K562 (cell line): Measurements from ENCODE around the gene ETV2. TPM values are rescaled to one million over a fixed set of nuclear protein-coding genes. Genes with fewer than 3 reads are reported as not detected.

Source experiments
- ARNT ChIP-seq, 2 experiments: fragments of 450-650 bp; IDR thresholded peaks; 2 replicates each; pipeline ENCODE4 v1.6.1; 2016; ENCODE audit warnings: mild to moderate bottlenecking in 1 of 2
- CXXC5 ChIP-seq: fragments of 250-450 bp; sonication (Bioruptor Pico); IDR thresholded peaks from 2 replicates; pipeline ENCODE4 v1.8.0; 2022; ENCODE audit warnings: inconsistent platforms, mild to moderate bottlenecking, moderate library complexity
- EGR1 ChIP-seq: fragments of 450-650 bp; conservative IDR thresholded peaks from 2 replicates; pipeline ENCODE4 v1.6.1; 2017; ENCODE audit warnings: mild to moderate bottlenecking
- EP300 ChIP-seq: IDR thresholded peaks from 2 replicates; pipeline ENCODE4 v1.6.1; 2012; ENCODE audit warnings: low read length, improper control_type of control experiment
- GABPB1 ChIP-seq: sonication (generic); formaldehyde crosslinking; IDR thresholded peaks from 2 replicates; pipeline ENCODE4 v1.8.0; 2022; ENCODE audit warnings: mild to moderate bottlenecking, missing genetic modification reagents
- JUND ChIP-seq, 2 experiments: IDR thresholded peaks; 2 replicates in 1 of 2; 3 replicates in 1 of 2; pipeline ENCODE4 v1.6.1; 2011; ENCODE audit warnings: borderline replicate concordance in 2 of 2, low read depth in 2 of 2, low read length in 2 of 2, improper control_type of control experiment in 1 of 2, missing biosample characterization in 1 of 2, missing genetic modification characterization in 1 of 2, missing genetic modification reagents in 1 of 2
- MYC ChIP-seq, 2 experiments: fragments of 250-450 bp in 1 of 2; sonication (Bioruptor Pico) in 1 of 2; IDR thresholded peaks; 2 replicates each; pipeline versions ENCODE4 v1.5.1 to v1.6.1; 2012 to 2021; ENCODE audit warnings: low read depth in 2 of 2, borderline replicate concordance in 1 of 2, improper control_type of control experiment in 1 of 2, low read length in 1 of 2, mild to moderate bottlenecking in 1 of 2, moderate library complexity in 1 of 2
- NCOR1 ChIP-seq: fragments of 450-650 bp; IDR thresholded peaks from 2 replicates; pipeline ENCODE4 v1.6.1; 2016; ENCODE audit warnings: mild to moderate bottlenecking, moderate library complexity
- RBM25 ChIP-seq: fragments of 200-400 bp; formaldehyde crosslinking; IDR thresholded peaks from 2 replicates; pipeline ENCODE4 v1.6.1; 2018; ENCODE audit warnings: low read length, low read depth, moderate library complexity; ENCODE audit not compliant: severe bottlenecking
- RCOR1 ChIP-seq, 2 experiments: IDR thresholded peaks; 2 replicates each; pipeline ENCODE4 v1.6.1; 2012; ENCODE audit warnings: low read depth in 2 of 2, low read length in 2 of 2, borderline replicate concordance in 1 of 2, improper control_type of control experiment in 1 of 2
- SLC30A9 ChIP-seq: fragments of 250-450 bp; sonication (Bioruptor Pico); IDR thresholded peaks from 2 replicates; pipeline ENCODE4 v1.8.0; 2022; ENCODE audit warnings: mild to moderate bottlenecking, moderate library complexity
- SMC3 ChIP-seq: conservative IDR thresholded peaks from 2 replicates; pipeline ENCODE4 v1.6.1; 2011; ENCODE audit warnings: low read depth, low read length, improper control_type of control experiment; ENCODE audit not compliant: insufficient read depth
- ZSCAN29 ChIP-seq: fragments of 450-650 bp; IDR thresholded peaks from 2 replicates; pipeline ENCODE4 v1.6.1; 2017
- polyA plus RNA-seq, 8 experiments: library from polyadenylated mRNA; depleted of rRNA in 4 of 8; stranded (reverse) in 5 of 8; unstranded in 3 of 8; fragments of >200 nt; fragmentation: Nextera tagmentation in 2 of 8; fragmentation: Illumina TruSeq in 1 of 8; extraction: Ambion mirVana in 2 of 8; extraction: Trizol in 1 of 8; gene quantifications; 2 replicates each; pipeline versions ENCODE4 v1.2.1 to v1.2.3, GENCODE V29; 2011 to 2014; ENCODE audit warnings: inconsistent platforms in 1 of 8, missing spikeins in 1 of 8
- total RNA-seq, 7 experiments: library from RNA; depleted of rRNA in 6 of 7; stranded (reverse); fragments of >200 nt in 6 of 7; fragmentation: Illumina TruSeq in 2 of 7; extraction: Trizol in 2 of 7; gene quantifications; 2 replicates each; pipeline versions ENCODE4 v1.2.1 to v1.2.3, GENCODE V29; 2011 to 2021; ENCODE audit warnings: low replicate concordance in 1 of 7
- TF ChIP-seq, protein P1 (sequence below): fragments of 200-600 bp; sonication (generic); IDR thresholded peaks from one replicate; pipeline ENCODE4 v1.6.1; 2012; ENCODE audit warnings: mild to moderate bottlenecking, low read depth, low read length, inconsistent platforms
- TF ChIP-seq, protein P2 (sequence below): fragments of 450-650 bp; IDR thresholded peaks from 2 replicates; pipeline ENCODE4 v1.6.1; 2018; ENCODE audit warnings: mild to moderate bottlenecking, low read depth; ENCODE audit not compliant: partially characterized antibody

The ETV2 gene
- total and polyA plus RNA-seq, 9 of the 15 experiments (the other 6 are each of a cell fraction or from before 2014, with no cell fraction given): 0.11 to 3.7 (median 0.55) TPM

- TF ChIP-seq, protein P1, sequence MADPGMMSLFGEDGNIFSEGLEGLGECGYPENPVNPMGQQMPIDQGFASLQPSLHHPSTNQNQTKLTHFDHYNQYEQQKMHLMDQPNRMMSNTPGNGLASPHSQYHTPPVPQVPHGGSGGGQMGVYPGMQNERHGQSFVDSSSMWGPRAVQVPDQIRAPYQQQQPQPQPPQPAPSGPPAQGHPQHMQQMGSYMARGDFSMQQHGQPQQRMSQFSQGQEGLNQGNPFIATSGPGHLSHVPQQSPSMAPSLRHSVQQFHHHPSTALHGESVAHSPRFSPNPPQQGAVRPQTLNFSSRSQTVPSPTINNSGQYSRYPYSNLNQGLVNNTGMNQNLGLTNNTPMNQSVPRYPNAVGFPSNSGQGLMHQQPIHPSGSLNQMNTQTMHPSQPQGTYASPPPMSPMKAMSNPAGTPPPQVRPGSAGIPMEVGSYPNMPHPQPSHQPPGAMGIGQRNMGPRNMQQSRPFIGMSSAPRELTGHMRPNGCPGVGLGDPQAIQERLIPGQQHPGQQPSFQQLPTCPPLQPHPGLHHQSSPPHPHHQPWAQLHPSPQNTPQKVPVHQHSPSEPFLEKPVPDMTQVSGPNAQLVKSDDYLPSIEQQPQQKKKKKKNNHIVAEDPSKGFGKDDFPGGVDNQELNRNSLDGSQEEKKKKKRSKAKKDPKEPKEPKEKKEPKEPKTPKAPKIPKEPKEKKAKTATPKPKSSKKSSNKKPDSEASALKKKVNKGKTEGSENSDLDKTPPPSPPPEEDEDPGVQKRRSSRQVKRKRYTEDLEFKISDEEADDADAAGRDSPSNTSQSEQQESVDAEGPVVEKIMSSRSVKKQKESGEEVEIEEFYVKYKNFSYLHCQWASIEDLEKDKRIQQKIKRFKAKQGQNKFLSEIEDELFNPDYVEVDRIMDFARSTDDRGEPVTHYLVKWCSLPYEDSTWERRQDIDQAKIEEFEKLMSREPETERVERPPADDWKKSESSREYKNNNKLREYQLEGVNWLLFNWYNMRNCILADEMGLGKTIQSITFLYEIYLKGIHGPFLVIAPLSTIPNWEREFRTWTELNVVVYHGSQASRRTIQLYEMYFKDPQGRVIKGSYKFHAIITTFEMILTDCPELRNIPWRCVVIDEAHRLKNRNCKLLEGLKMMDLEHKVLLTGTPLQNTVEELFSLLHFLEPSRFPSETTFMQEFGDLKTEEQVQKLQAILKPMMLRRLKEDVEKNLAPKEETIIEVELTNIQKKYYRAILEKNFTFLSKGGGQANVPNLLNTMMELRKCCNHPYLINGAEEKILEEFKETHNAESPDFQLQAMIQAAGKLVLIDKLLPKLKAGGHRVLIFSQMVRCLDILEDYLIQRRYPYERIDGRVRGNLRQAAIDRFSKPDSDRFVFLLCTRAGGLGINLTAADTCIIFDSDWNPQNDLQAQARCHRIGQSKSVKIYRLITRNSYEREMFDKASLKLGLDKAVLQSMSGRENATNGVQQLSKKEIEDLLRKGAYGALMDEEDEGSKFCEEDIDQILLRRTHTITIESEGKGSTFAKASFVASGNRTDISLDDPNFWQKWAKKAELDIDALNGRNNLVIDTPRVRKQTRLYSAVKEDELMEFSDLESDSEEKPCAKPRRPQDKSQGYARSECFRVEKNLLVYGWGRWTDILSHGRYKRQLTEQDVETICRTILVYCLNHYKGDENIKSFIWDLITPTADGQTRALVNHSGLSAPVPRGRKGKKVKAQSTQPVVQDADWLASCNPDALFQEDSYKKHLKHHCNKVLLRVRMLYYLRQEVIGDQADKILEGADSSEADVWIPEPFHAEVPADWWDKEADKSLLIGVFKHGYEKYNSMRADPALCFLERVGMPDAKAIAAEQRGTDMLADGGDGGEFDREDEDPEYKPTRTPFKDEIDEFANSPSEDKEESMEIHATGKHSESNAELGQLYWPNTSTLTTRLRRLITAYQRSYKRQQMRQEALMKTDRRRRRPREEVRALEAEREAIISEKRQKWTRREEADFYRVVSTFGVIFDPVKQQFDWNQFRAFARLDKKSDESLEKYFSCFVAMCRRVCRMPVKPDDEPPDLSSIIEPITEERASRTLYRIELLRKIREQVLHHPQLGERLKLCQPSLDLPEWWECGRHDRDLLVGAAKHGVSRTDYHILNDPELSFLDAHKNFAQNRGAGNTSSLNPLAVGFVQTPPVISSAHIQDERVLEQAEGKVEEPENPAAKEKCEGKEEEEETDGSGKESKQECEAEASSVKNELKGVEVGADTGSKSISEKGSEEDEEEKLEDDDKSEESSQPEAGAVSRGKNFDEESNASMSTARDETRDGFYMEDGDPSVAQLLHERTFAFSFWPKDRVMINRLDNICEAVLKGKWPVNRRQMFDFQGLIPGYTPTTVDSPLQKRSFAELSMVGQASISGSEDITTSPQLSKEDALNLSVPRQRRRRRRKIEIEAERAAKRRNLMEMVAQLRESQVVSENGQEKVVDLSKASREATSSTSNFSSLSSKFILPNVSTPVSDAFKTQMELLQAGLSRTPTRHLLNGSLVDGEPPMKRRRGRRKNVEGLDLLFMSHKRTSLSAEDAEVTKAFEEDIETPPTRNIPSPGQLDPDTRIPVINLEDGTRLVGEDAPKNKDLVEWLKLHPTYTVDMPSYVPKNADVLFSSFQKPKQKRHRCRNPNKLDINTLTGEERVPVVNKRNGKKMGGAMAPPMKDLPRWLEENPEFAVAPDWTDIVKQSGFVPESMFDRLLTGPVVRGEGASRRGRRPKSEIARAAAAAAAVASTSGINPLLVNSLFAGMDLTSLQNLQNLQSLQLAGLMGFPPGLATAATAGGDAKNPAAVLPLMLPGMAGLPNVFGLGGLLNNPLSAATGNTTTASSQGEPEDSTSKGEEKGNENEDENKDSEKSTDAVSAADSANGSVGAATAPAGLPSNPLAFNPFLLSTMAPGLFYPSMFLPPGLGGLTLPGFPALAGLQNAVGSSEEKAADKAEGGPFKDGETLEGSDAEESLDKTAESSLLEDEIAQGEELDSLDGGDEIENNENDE: no peak
- TF ChIP-seq GABPB1 (CRISPR knock-in tag) (0 out of 2 replicates have a peak, but pooled peaks have one; percentile 41), ARNT (IDR thresholded peaks at IDR 0.05) (no peak), SLC30A9 (CRISPR knock-in tag) (no peak), JUND (IDR thresholded peaks at IDR 0.05; ENCODE audit: borderline replicate concordance, low read depth, low read length) (peak; percentile 75), JUND (tag; IDR thresholded peaks at IDR 0.05; ENCODE audit: borderline replicate concordance, low read depth, low read length) (peak; percentile 57; the same call in 1 of the 3 replicates), NCOR1 (no peak), MYC (IDR thresholded peaks at IDR 0.05; ENCODE audit: low read depth, low read length) (no peak), MYC (CRISPR knock-in tag; IDR thresholded peaks at IDR 0.05; ENCODE audit: borderline replicate concordance, low read depth) (no peak), ZSCAN29 (no peak), EP300 (peak; percentile 42; the same call in 1 of the 2 replicates), EGR1 (peak; percentile 99), RCOR1 (IDR thresholded peaks at IDR 0.05; ENCODE audit: borderline replicate concordance in 1 of 2, low read depth in 2 of 2, low read length in 2 of 2) (peak in 1 of 2 experiments; percentile 5; a peak in 1 of 4 replicates), RBM25 (no peak), CXXC5 (peak; percentile 55), SMC3 (no peak)
- TF ChIP-seq, protein P2, sequence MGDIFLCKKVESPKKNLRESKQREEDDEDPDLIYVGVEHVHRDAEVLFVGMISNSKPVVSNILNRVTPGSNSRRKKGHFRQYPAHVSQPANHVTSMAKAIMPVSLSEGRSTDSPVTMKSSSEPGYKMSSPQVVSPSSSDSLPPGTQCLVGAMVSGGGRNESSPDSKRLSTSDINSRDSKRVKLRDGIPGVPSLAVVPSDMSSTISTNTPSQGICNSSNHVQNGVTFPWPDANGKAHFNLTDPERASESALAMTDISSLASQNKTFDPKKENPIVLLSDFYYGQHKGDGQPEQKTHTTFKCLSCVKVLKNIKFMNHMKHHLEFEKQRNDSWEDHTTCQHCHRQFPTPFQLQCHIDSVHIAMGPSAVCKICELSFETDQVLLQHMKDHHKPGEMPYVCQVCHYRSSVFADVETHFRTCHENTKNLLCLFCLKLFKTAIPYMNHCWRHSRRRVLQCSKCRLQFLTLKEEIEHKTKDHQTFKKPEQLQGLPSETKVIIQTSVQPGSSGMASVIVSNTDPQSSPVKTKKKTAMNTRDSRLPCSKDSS: no peak
These were observed at the start of gene ETV2 (continued) for GRCh38 chr19:35641515-35642151.
